Heart left ventricle (tissue), 16 donors: Measurements from ENCODE around the gene SLC39A11. TPM values are rescaled to one million over a fixed set of nuclear protein-coding genes. Genes with fewer than 3 reads are reported as not detected.

Experiments used
- ATAC-seq, 4 donors: fragments of 200-7000 bp; cut with Tn5 transposase; one replicate each; pipeline ENCODE4 v1.9.1; 2020 to 2022; ENCODE audit warnings: moderate library complexity in 4 of 4, mild to moderate bottlenecking in 3 of 4, moderate number of reproducible peaks in 1 of 4
- DNase-seq, 5 donors: peaks; one replicate each; pipeline ENCODE4 v3.0.0-alpha.2; 2020
- H3K27ac ChIP-seq, 12 donors: fragments of 200-600 bp; sonication (generic) in 4 of 12; one replicate each; pipeline versions ENCODE4 v1.5.0 to v1.8.0; 2016 to 2022; ENCODE audit warnings: mild to moderate bottlenecking in 2 of 12
- H3K27me3 ChIP-seq, 9 donors: fragments of 200-600 bp; sonication (generic) in 2 of 9; one replicate each; pipeline versions ENCODE4 v1.5.1 to v1.8.0; 2016 to 2022; ENCODE audit warnings: mild to moderate bottlenecking in 3 of 9
- H3K36me3 ChIP-seq, 9 donors: fragments of 200-600 bp; sonication (generic) in 2 of 9; one replicate each; pipeline versions ENCODE4 v1.5.0 to v1.8.0; 2018 to 2022; ENCODE audit warnings: mild to moderate bottlenecking in 2 of 9
- H3K4me1 ChIP-seq, 12 donors: fragments of 200-600 bp; sonication (generic) in 4 of 12; one replicate each; pipeline versions ENCODE4 v1.5.0 to v1.8.0; 2016 to 2022; ENCODE audit warnings: mild to moderate bottlenecking in 3 of 12
- H3K4me3 ChIP-seq, 12 donors: fragments of 200-600 bp; sonication (generic) in 4 of 12; one replicate each; pipeline versions ENCODE4 v1.5.0 to v1.8.0; 2017 to 2022; ENCODE audit warnings: mild to moderate bottlenecking in 9 of 12, moderate library complexity in 4 of 12
- H3K9me3 ChIP-seq, 12 donors: fragments of 200-600 bp; sonication (generic) in 4 of 12; one replicate each; pipeline versions ENCODE4 v1.5.0 to v1.8.0; 2016 to 2022; ENCODE audit warnings: mild to moderate bottlenecking in 1 of 12
- POLR2A ChIP-seq, 2 donors: fragments of 450-650 bp; IDR thresholded peaks; one replicate each; pipeline ENCODE4 v1.6.1; 2017; ENCODE audit warnings: antibody characterized with exemption in 2 of 2, mild to moderate bottlenecking in 2 of 2, moderate library complexity in 2 of 2
- WGBS, 4 donors: extraction: QIAGEN DNeasy Blood & Tissue Kit in 2 of 4; methylation state at CpG; one replicate each; pipeline versions ENCODE4 v1.1.5 to v1.1.7; 2013 to 2018; 5-methylcytosine and 5-hydroxymethylcytosine counted together
- intact Hi-C, 10 donors: fragments of 100-400 bp; cut with DNase I; formaldehyde crosslinking; loops; one replicate each; pipeline versions ENCODE4 v1.11.1 to v1.14.2; 2022
- polyA plus RNA-seq, 2 donors: library from polyadenylated mRNA; stranded (reverse); fragments of 200-250 nt; gene quantifications; one replicate each; pipeline ENCODE4 v1.2.3, GENCODE V29; 2013
- total RNA-seq, 9 donors: library from RNA; depleted of rRNA in 2 of 9; stranded (reverse); fragments of >200 nt in 2 of 9; fragmentation: NEBNext Ultra II Directional in 3 of 9; extraction: Animal tissue kit (Norgen Biotek cat#: 25700) in 3 of 9; gene quantifications; one replicate each; pipeline versions ENCODE4 v1.1.0 to v1.2.4, GENCODE V29; 2016 to 2023
- TF ChIP-seq, protein P1 (sequence below), 12 donors: fragments of 200-600 bp; sonication (generic) in 4 of 12; IDR thresholded peaks; one replicate each; pipeline versions ENCODE4 v1.5.0 to v1.8.0; 2018 to 2022; ENCODE audit warnings: antibody characterized with exemption in 12 of 12, mild to moderate bottlenecking in 5 of 12
- donor health status: ischemic (EF 13 %, LVEDD 7.1; RV severe dilation, severe dysfunction).
- donor health status: healthy with polysubstance abuse.
- donor health status: DM: no; HTN: yes; CAD: no.
- donor health status: DM: no; HTN: no; CAD: no.
- donor health status: ischemic (EF 25% LVEDD 6.9; RV normal size, moderate dysfunction).
- donor health status: ischemic (EF 25% LVEDD 5.7; RV mildly dilated, moderate dysfunction).
- donor health status: healthy.
- donor health status: DM: yes; HTN: yes; CAD: no.
- donor health status: ischemic (EF 35%, LVEDD 5.7; RV mildly dilated, moderate dysfunction).
- donor health status: nonischemic (EF 11% LVEDD 7.7; RV severe dilation, severe dysfunction).
- donor health status: DM: yes; HTN: yes; CAD: no.
- donor health status: PGD.
- donor health status: ischemic (EF 29% LVEDD 5.4; RV normal size, mild dysfunction).
- donor health status: nonischemic (EF 23%, LVEDD 6.1; RV moderate dilation, normal function).

SLC39A11 gene
- total and polyA plus RNA-seq, 11 donors = 2.5 to 23.3 (median 8.4) TPM

DNA sequence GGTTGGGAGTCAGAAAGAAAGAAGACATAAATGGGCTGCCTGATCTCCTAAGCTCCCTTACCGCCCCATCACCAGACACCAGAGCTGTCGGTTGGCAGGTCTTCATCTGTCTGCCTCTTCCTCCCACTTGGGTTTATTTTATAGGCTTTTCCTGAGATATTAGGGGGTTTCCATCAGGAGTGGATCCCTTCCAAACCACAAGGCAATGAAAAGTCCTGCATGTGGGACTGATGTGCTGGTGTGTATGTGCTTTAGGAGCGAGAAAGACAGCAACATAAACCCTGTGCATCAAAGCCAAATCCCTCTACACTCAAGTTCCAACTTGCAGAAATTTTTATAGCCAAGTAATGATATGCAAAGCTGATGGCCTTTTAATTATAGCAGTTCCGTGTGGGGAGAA, 389.5 kb downstream of the SLC39A11 start:
- TF ChIP-seq POLR2A (IDR thresholded peaks at IDR 0.05) = no peak
- Histone ChIP-seq H3K27ac (no peak overlapping the region), H3K36me3 (no peaks in the 10 kb centered on the region), H3K4me3 (no peak overlapping the region), H3K4me1 (no peaks in the 10 kb centered on the region), H3K27me3 (no peaks in the 10 kb centered on the region), H3K9me3 (peaks cover 0 to 5% (median 0%) of the 10 kb centered on the region in 12 donors)
- WGBS, 4 donors = 81 to 91% (median 89%) methylated on average over 4 of the region's 4 CpGs
- ATAC-seq (no peak), DNase-seq (no peak)
- intact Hi-C loops = no loop called here

DNA sequence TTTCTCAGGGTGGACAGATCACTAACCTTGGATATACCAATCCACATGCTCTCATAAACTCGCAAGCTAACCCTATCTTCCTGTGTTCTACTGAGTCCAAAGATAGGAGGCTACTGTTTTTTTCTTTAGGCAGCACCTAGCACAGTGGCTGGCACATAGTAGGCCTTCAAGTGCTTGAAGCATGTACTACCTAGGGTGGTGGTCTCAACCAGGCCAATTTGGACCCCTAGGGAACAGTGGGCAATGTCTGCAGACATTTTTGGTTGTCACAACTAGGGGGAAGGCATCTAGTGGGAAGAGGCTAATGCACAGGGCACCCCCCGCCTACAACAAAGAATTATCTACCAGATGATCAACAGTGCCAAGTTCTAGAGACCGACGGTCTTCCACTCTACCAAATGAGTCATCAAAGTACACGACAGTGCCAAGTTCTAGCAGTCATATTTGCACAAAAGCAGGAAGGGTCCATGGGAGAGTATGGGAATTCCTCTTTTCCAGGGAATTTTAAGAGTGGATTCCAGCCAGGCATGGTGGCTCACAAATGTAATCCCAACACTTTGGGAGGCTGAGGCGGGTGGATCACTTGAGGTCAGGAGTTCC, 390.3 kb downstream of the SLC39A11 start:
- intact Hi-C loops = no loop called here
- TF ChIP-seq, protein P1, sequence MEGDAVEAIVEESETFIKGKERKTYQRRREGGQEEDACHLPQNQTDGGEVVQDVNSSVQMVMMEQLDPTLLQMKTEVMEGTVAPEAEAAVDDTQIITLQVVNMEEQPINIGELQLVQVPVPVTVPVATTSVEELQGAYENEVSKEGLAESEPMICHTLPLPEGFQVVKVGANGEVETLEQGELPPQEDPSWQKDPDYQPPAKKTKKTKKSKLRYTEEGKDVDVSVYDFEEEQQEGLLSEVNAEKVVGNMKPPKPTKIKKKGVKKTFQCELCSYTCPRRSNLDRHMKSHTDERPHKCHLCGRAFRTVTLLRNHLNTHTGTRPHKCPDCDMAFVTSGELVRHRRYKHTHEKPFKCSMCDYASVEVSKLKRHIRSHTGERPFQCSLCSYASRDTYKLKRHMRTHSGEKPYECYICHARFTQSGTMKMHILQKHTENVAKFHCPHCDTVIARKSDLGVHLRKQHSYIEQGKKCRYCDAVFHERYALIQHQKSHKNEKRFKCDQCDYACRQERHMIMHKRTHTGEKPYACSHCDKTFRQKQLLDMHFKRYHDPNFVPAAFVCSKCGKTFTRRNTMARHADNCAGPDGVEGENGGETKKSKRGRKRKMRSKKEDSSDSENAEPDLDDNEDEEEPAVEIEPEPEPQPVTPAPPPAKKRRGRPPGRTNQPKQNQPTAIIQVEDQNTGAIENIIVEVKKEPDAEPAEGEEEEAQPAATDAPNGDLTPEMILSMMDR (IDR thresholded peaks at IDR 0.05) = no peak
- TF ChIP-seq POLR2A (IDR thresholded peaks at IDR 0.05) = no peak
- DNase-seq (no peak), ATAC-seq (no peak)
- Histone ChIP-seq H3K4me1 (no peaks in the 10 kb centered on the region), H3K27ac (no peak overlapping the region), H3K9me3 (no peaks in the 10 kb centered on the region), H3K27me3 (no peaks in the 10 kb centered on the region), H3K4me3 (no peak overlapping the region), H3K36me3 (no peaks in the 10 kb centered on the region)
- 66 to 79% (median 75%) methylated on average over 6 of the region's 6 CpGs for WGBS, 4 donors

DNA sequence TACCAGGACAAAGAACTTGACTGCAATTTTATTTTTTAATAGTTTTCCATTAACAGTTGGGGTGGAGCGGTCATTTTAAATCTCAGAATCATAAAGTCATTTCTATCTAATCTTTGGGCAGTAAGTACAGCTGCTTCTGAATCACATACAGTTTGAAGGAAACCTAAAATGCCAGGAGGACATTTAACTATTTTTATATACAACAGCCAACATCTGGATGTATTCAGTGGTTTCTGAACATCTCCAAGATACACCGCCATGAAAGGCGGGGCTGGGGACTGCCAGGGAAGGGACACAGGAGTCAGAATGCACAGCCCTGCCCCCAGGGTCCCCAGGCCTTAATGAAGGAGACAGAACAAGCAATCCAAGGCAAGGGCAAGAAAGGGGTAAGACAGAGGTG, 392.3 kb downstream of the SLC39A11 start:
- no peak for ATAC-seq
- Histone ChIP-seq H3K36me3 (no peaks in the 10 kb centered on the region), H3K4me1 (no peaks in the 10 kb centered on the region)

DNA sequence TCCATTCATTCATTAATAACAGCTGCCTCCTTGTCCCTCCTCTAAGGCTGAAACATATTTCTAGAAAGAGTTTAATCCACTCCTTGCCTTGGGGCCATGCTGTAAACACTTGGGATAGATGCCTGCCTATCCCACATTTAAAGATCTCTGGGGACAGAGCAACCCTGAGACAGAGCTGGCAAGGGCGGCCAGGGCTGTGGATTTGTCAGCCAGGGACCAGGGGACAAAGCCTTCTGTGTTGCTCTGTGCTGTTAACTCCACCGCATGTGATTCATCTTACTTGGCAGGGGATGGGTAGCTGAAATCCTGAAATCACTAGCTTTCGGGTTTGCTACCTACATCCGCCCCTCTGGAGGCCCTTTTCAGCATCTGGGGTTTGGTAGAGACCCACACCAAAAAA, 392.9 kb downstream of the SLC39A11 start:
- Histone ChIP-seq H3K27ac (no peak overlapping the region), H3K4me3 (no peak overlapping the region), H3K9me3 (no peaks in the 10 kb centered on the region), H3K36me3 (no peaks in the 10 kb centered on the region), H3K4me1 (no peaks in the 10 kb centered on the region), H3K27me3 (no peaks in the 10 kb centered on the region)
- TF ChIP-seq, protein P1 (IDR thresholded peaks at IDR 0.05) = no peak
- TF ChIP-seq POLR2A (IDR thresholded peaks at IDR 0.05) = no peak
- ATAC-seq (peak in 2 of 4 donors; percentile 70 to 71), DNase-seq (peak in 1 of 5 donors; percentile 29)
- WGBS, 4 donors = 65 to 86% (median 82%) methylated on average over 4 of the region's 4 CpGs
- intact Hi-C loops = no loop called here

More for the DNA sequence above, 392.3 kb downstream of the SLC39A11 start:
- no peak overlapping the region for H3K4me3 ChIP-seq
- no peak overlapping the region for H3K27ac ChIP-seq
- no peaks in the 10 kb centered on the region for H3K9me3 ChIP-seq
- WGBS, 4 donors = 93 to 97% (median 95%) methylated on average over 3 of the region's 3 CpGs
- intact Hi-C loops = no loop called here
- no peak for DNase-seq
- no peaks in the 10 kb centered on the region for H3K27me3 ChIP-seq
- TF ChIP-seq, protein P1 (IDR thresholded peaks at IDR 0.05) = no peak
- no peak for TF ChIP-seq POLR2A (IDR thresholded peaks at IDR 0.05)

DNA sequence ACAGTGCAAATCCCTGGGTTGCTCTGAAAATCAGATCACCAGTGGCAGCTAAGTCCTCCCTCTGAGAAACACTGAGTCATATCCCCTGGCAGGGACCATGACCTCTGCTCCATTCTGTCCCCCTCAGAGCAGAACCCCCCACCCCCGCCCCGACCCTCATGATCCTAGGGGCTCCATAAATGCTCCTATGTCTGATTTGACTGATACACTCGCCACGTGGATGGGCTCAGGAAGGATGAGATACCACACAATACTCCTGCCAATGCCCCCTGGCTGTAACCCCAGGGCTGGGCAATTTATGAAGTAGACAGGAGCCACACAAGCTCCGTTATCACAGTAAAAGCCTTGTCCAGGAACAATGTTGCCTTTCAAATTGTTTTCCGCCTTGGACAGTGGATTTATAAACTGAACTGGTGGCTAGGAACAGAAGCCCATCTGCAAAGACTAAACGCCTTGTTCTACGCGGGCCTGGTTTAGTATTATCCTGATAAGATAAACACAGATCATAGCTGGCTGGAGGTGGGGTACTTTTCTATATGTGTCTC, 394.8 kb downstream of the SLC39A11 start:
- Histone ChIP-seq H3K4me1 (no peaks in the 10 kb centered on the region), H3K36me3 (no peaks in the 10 kb centered on the region), H3K27me3 (no peaks in the 10 kb centered on the region), H3K27ac (no peak overlapping the region), H3K4me3 (no peak overlapping the region), H3K9me3 (no peaks in the 10 kb centered on the region)
- intact Hi-C loops = no loop called here
- TF ChIP-seq, protein P1 (IDR thresholded peaks at IDR 0.05) = no peak
- TF ChIP-seq POLR2A (IDR thresholded peaks at IDR 0.05) = no peak
- 57 to 69% (median 60%) methylated on average over 9 of the region's 9 CpGs for WGBS, 4 donors
- ATAC-seq (no peak), DNase-seq (no peak)
